ENCODE data around the gene SH3BP2.

Gene SH3BP2, protein sequence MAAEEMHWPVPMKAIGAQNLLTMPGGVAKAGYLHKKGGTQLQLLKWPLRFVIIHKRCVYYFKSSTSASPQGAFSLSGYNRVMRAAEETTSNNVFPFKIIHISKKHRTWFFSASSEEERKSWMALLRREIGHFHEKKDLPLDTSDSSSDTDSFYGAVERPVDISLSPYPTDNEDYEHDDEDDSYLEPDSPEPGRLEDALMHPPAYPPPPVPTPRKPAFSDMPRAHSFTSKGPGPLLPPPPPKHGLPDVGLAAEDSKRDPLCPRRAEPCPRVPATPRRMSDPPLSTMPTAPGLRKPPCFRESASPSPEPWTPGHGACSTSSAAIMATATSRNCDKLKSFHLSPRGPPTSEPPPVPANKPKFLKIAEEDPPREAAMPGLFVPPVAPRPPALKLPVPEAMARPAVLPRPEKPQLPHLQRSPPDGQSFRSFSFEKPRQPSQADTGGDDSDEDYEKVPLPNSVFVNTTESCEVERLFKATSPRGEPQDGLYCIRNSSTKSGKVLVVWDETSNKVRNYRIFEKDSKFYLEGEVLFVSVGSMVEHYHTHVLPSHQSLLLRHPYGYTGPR

DNA sequence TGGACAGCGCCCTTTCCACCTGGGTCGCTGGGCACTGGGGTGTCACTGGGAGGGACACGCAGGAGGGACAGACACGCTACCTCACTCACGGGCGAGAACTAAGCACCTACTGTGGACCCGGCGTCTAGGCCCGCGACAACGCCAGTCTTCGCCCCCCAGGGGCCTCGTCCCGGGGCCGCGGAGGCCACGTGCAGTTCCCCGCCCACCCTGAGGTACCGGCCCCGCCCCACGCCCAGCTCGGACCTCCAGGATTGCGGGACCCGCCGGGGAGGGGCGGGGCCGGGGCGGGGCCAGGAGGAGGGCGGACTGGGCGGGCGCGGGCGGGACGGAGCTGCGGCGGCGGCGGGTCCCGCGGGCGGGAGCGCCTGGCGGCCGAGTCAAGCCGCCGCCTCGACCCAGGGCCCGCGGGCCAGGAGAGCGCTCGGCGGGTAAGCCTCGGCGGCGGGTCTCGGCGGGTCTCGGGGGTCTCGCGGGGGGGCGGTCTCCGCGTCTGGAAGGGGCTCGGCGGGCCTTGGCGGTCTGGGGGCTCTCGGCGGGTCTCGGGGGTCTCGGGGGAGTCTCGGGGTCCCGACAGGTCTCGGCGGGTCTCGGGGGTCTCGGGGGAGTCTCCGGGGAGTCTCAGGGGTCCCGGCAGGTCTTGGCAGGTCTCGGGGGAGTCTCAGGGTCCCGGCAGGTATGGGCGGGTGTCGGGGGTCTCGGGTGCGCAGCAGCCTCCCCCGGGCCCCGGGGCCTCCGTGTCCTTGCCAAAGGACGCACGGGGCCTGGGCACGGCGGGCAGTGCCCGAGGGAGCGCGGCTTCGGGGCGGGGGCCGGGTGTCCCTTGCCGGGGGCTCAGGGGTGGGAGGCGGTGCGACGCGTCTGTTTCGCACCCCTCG lies at the start of gene SH3BP2:
TSS of gene SH3BP2 (plus strand) at position 375 of the 875 bp plus-strand sequence. CDS start 27,533 bp downstream, outside the sequence.
- DNase-seq (ENCODE audit: low spot score): peak; percentile 77

DNA sequence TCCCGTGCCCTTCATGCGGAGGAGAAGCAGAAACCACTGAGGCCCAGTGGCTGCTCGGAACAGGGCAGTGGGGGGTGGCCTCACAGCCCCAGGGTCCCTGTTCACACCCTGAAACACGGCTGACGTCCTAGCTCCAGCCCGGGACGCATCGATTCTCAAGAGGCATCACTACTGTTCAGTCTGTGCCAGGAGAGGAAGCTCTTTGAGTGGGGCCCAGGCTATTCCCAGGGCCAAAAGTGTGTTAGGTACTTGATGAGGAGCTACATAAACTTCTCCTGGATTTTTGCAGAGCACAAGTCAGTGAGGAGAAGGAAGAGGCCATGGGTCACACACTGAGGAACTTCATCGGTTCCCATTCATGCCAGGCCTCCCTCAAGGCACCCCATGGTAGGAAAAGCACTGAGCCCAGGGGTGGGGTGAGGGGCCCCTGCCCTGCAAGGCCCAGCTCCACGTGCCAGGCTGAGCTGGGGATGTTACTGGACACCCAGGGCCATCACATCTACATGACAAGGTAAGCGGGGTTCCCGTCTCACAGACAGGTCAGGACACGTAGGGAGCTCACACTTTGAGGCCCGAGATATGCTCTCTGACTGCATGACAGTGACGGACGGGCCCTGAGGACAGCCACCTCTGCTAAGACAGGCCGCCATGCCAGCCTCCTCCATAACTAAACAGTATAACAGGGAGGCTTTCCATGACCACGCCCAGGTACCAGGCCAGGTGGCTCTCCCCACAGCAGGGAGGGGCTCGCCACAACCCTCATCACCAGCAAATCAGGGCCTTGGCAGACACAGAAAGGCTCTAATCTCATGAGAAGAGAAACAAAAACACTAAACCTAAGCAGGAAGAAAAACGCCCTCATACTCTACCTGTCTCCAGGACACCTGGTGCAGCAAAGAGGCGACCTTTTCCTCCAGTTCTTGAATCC lies 49.1 kb upstream of the SH3BP2 start:
- no peak for DNase-seq (ENCODE audit: low spot score)

DNA sequence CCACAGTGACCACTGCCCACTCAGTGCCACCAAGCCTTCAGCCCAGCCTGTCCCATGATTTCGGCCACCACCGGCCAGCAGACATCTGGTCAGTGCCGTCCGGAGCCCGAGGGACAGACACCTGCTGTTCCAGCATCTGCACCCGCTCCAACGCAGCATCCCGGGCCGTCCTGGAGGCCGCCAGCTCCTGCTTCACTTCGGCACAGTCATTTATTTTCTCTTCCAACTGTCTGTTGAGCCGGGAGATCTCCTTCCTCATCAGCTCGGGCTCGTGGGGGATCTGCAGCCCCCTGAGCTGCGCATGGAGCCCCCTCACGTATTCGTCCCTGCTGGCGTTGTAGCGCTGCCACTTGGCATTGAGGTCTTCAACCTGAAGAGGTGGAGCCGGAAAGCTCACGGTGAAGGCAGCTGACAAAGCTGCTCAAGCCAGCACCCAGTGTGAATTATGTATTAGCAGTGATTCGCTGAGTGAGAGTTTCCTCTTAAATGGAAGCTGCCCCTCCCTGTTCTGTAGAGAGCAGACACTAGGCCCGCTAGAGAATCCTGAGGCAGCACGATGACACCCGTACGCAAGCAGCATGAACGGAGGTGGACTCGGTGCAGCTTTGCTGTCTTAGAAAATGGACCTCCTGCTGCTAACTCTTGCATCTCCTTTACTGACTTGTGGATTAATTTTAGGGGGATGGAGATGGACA lies 48.2 kb upstream of the SH3BP2 start:
- no peak for DNase-seq (ENCODE audit: low spot score)

DNA sequence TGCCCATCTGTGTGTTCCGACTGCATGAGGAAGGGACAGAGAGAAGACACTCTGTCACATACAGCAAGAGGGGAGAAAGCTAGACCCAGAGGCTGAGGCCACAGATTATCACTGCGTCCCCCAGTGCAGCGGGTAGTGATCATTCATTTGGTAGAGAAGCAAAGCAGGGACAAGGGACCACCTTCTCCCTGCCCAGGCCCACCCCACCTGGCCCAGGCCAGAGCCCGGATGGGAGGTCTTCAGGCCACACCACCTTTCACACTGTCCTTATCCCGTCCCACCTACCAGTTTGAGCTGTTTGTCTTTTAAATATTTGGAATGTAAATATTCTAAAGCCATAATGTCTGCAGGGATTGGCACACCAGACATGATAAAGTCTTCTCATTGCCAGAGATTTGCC lies 47.4 kb upstream of the SH3BP2 start:
- no peak for DNase-seq (ENCODE audit: low spot score)

DNA sequence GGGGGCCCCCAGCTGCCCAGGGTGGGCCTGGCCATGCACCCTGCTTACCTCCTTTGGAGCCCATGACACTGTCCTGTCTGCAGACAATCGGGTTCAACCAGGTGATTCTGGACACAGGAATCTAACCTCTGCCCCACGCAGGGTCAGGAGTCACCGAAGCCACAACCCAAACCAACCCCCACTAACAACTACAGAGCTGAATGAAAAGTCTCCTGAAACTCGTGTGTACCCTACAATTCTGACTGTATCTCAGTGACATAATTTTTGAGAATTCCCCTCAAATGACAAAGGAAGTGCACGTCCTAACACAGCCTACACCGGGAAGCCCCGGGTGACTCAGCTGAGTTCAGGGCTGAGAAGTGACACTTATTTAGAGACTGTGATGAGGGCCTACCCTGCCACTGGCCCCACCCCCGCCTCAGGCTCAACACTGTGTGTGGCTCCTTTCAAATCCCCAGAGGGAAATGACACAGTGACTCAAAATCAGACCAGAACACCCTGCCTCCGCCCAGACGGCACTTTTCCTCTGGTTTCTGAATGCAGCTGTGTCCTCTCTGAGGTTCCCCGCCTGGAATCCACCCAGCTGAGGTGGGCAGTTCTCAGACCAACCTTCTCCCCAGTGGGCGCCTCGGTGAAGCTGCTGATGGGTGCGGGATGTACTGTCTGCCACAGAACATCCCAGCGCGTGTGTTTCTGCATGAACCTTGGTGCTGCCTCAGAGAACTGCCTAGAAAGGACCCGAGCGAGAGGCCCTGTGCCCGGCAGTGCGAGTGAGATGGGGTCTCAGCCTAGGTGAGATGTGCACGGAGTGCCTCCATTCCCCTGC lies 46.7 kb upstream of the SH3BP2 start:
- no peak for DNase-seq (ENCODE audit: low spot score)

DNA sequence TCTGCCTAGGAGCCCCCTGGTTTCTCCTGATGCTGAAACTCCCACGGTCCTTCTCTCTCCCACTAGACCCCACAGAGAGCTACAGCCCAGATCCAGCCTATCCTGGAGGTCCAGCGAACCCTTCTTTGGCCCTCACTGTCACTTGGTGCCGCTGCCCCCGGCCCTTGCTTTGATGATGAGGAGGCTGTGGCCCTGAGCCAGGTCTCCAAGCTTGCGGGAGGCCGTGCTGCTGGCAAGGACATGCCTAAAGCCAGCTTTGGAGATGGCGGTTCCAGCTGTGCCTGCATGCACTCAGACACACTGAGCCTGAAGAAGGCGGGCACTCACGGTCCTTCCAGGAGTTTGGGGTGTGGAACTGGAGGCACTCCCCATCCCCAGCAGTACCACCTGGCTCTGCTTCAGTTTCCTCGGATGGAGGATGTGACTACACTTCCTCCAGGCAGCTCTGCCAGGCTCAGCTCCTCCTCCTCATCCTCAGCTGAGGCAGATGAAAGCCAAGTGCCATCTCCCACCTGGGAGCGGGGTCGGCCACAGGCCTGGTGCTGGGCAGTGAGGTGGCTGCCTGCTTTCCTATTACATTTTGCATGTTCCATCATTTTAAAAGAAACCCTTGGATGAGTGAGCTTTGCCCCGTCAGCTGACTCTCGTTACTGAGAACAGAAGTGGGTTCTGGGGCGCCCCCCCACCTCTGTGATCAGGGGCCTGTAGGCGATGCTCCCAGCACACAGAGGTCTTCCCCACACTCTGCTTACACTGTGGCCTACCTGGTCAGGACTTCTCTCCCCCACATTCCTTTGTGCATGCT lies 45.8 kb upstream of the SH3BP2 start:
- DNase-seq (ENCODE audit: low spot score): no peak

DNA sequence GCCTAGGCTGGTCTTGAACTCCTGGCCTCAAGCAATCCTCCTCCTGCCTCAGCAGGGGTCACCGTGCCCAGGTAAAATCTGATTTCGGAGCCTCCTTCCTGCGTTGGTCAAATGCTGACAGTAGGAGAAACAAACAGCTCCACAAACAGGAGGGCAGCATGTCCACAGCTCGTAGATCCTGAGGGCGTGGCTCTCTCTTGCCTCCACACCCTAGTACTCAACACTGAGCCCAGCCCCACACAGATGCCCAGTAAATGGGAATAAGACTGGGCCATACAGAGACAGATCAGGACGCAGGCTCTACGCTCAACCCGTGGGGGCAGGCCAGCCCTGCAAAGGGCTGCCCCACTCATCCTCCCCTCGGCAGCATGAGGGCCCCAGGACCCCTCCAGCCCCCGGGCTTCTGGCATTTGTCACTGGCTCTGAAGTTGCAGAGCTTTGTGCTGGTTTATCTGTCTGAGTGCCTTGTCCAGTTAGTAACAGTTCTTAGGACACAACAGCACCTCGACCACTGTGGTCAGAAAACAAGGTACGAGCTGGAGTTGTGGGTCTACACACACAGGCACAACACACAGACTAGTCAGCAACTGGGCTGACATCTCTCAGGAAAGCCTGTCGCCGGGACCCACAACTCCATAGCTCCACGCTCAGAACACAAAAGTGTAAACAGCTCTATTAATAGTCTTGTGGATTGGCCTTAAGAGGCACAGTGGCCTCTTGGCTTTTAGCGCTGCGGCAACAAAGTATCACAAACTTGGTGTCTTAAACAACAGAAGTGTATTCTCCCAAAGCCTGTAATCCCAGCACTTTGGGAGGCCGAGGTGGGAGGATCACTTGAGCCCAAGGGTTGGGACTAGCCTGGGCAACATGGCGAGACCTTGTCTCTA lies 41.9 kb upstream of the SH3BP2 start:
- no peak for DNase-seq (ENCODE audit: low spot score)

DNA sequence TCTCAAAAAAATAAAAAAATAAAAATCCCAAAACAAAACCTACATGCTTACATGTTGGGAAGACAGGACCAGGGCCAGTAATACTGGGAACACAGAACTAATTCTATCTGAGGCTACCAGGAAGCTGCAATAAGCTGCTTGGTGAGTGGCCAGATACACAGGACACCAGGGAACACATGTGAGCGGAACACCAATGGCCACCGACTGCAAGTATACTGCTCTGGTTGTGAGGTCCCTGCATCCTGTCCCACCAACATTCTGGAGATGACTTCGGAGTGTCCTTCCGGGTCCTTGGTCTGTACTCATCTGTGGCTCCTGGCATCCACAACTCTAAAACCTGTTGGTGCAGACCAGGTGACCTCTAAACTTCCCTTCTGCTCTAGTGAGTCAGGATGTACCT lies 39.4 kb upstream of the SH3BP2 start:
- DNase-seq (ENCODE audit: low spot score): no peak

DNA sequence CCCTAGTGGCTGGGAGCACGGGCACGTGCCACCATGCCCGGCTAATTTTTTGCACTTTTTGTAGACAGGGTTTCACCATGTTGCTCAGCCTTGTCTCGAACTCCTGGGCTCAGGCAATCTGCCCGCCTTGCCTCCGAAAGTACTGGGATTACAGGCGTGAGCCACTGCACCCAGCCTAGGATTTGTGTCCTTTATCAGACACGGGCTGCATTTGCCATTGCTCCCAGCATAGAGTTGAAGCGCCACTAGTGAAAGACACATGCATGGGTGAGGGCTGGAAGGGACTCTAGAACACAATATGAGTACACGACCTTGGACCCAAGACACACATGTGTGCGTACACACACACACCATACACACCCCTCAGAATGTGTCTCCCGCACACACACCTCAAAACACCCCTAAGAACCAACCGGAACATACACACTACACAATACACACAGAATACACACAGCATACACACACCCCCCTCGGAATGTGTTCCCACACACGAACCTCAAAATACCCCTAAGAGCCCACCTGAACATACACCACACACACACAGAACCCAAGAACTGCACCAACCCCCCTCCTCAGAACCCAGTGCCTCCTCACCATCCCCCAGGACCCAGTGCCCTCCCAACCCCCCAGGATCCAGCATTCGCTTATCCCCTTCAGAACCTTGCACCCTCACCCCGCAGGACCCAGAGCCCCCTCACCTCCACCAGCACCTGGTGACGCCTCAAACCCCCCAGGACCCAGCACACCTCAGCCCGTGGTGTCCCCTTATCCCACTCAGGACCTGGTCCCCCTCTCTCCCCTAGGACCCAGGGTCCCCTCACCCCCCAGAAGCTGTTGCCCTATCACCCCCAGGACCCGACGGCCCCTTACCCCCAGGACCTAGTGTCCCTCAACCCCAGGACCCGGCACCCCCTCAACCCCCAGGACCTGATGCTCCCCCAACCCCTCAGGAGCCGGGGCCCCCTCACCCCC lies 37.8 kb upstream of the SH3BP2 start:
- DNase-seq (ENCODE audit: low spot score): no peak

DNA sequence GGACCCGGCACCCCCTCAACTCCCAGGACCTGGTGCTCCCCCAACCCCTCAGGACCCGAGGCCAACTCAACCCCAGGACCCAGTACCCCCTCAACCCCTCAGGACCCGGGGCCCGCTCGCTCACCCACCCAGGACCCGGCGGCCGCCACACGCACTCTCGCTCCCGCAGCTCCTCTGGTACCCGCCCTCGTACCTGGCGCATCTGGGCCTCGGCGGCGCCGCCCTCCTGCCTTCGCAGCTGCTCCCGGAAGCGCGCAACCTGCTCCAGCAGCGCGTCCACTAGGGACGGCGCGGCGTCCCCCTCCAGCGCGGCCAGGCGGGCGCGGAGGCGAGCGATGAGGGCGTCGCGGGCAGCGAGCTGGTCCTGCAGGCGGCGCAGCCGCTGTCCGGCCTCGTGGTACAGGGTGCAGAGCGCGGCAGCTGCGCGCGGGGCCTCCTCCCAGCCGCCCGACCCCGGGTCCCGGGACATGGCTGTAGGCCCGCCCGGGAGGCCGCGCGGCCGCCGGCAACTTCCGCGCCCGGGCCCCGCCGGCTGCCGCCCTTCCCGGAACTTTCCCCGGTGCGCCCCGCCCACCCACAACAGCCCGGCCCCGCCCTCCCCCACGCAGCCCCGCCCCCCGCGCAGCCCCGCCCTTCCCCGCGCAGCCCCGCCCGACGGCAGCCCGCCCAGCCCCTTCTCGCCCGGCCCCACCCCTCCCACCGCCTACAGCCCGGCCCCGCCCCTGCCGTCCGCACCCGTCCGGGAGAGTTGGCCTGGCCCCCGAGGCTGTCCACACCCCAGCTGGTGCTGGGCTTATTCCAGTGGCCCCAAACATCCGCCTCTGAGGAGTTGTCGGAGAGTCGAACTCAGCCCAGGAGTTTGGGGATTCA lies 36.8 kb upstream of the SH3BP2 start, which contains the start of gene TNIP2:
TSS of gene TNIP2 (minus strand) at position 516 of the 870 bp plus-strand sequence. CDS start at position 469, 47 bp downstream.
- peak; percentile 97 for DNase-seq (ENCODE audit: low spot score)

DNA sequence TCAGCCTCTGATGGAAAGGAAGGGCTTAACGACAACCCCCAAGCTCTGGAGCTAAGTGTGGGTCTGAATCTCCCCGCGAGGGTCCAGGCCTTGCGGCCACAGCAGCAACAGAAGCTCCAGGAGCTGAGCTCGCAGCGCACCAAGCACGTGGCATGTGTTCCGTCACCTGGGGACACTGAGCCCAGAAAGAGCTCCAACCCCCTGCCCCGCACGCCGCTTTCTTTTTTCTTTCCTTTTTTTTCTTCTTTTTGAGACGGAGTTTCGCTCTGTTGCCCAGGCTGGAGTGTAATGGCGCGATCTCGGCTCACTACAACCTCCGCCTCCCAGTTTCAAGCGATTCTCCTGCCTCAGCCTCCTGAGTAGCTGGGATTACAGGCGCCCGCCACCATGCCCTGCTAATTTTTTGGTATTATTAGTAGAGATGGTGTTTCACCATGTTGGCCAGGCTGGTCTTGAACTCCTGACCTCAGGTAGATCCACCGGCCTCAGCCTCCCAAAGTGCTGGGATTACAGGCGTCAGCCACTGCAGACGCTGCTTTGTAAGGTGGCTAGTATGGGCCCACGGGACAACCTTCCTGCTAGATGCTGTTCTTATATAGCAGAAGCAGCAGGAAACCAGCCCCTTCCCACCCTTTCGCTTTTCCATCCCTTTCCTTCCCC lies 36.1 kb upstream of the SH3BP2 start:
- DNase-seq (ENCODE audit: low spot score): no peak

DNA sequence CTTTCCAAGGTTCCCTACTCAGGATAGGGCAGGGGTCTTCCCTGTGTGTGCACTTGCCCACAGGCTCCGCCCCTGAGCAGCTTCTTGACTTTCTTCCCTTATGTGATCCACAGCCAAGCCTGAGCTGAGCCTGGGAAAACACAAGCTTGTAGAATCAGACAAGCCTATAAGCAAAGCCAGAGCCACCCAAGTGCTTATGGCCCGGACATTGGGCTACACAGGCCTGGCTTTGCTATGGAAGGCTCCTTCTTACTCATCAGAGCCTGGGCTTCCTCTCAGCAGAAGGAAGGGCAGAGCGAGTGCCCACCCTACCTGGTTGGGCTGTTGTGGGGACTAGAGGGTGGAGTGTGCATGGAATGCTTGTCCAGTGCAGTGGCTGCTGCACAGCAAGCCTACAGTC lies 35.5 kb upstream of the SH3BP2 start:
- no peak for DNase-seq (ENCODE audit: low spot score)

DNA sequence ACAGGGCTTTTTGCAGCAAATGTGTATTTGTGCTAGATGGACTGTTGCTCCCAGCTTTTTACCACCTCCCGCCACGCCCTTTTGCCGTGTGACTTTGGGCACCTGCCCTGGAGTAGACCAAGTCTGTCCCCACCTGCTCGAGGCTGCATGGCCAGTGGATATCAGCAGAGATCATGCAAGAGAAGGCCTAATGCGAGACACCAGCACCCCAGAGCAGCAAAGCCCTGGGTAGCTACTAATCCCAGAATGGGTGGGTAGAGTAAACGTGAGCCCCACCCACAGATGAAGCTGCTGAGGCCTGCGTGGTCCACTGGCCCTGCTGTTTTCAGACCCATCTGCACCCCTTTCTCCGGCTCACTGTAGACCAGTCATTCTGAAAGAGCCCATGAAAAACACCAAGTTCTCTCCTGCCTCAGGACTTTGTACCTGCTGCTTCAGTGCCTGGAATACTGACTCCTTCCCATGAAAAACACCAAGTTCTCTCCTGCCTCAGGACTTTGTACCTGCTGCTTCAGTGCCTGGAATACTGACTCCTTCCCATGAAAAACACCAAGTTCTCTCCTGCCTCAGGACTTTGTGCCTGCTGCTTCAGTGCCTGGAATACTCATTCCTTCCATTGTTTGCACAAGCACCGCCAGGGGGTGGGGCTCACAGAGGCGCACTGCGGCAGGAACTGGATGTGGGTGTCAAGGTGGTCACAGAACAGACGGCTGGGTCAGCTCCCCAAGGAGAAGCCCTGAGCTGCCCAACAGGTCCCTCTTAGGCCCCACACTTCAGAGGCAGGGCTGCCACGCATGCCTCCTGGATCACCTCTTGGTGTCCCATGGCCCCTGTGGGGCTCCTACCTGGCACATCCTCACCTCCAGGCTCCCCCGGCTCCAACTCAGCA lies 31.6 kb upstream of the SH3BP2 start:
- peak; percentile 86 for DNase-seq (ENCODE audit: low spot score)

DNA sequence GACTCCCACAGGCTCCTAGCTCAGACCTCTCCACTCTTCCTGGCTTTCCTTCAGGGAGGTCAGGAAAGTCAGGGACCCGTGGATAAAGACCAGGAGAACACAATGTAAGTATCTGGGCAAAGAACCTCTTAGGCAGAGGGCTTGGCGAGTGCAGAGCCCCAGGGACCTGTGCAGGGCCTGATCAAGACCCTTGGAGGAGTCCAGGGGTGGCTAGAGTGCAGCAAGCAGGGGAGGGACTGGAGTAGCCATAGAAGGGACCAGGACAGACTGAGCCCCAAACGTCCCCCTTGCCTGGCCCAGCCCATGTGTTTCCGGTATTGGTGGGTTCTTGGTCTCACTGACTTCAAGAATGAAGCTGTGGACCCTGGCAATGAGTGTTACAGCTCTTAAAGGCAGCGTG lies 30.8 kb upstream of the SH3BP2 start:
- DNase-seq (ENCODE audit: low spot score): no peak
